ENCODE results near the gene PPP1R15B.

PPP1R15B gene

GRCh38 chr1:204420039-204421004 is 8.7 kb upstream of the PPP1R15B start:
- no peak for TF ChIP-seq CTCF (IDR thresholded peaks at IDR 0.05; ENCODE audit: borderline replicate concordance, insufficient read depth, low read depth, low read length)

GRCh38 chr1:204419064-204419403 is 7.4 kb upstream of the PPP1R15B start:
- TF ChIP-seq CTCF (IDR thresholded peaks at IDR 0.05; ENCODE audit: borderline replicate concordance, insufficient read depth, low read depth, low read length): no peak
- H3K4me3 ChIP-seq (ENCODE audit: low read depth, low read length): no peak overlapping the region

More at GRCh38 chr1:204420039-204421004, 8.7 kb upstream of the PPP1R15B start:
- no peak overlapping the region for H3K4me3 ChIP-seq (ENCODE audit: low read depth, low read length)

GRCh38 chr1:204418174-204419063 is 6.8 kb upstream of the PPP1R15B start:
- no peak overlapping the region for H3K4me3 ChIP-seq (ENCODE audit: low read depth, low read length)
- TF ChIP-seq CTCF (IDR thresholded peaks at IDR 0.05; ENCODE audit: borderline replicate concordance, insufficient read depth, low read depth, low read length): no peak

- H3K4me3 ChIP-seq (ENCODE audit: low read depth, low read length): no peak overlapping the region
Observed at GRCh38 chr1:204417074-204417997, 5.7 kb upstream of the PPP1R15B start.

GRCh38 chr1:204416589-204417073 is 5.0 kb upstream of the PPP1R15B start:
- no peak for TF ChIP-seq CTCF (IDR thresholded peaks at IDR 0.05; ENCODE audit: borderline replicate concordance, insufficient read depth, low read depth, low read length)
- H3K4me3 ChIP-seq (ENCODE audit: low read depth, low read length): no peak overlapping the region

More at GRCh38 chr1:204417074-204417997, 5.7 kb upstream of the PPP1R15B start:
- no peak for TF ChIP-seq CTCF (IDR thresholded peaks at IDR 0.05; ENCODE audit: borderline replicate concordance, insufficient read depth, low read depth, low read length)

GRCh38 chr1:204415351-204415750 is 3.7 kb upstream of the PPP1R15B start:
- no peak for TF ChIP-seq CTCF (IDR thresholded peaks at IDR 0.05; ENCODE audit: borderline replicate concordance, insufficient read depth, low read depth, low read length)
- no peak overlapping the region for H3K4me3 ChIP-seq (ENCODE audit: low read depth, low read length)

All from GM12875 (cell line).